Measurements from ENCODE around the gene DIP2A. TPM values are rescaled to one million over a fixed set of nuclear protein-coding genes. Genes with fewer than 3 reads are reported as not detected.

DIP2A gene
- total and polyA plus RNA-seq, 2 of the 8 experiments (the other 6 are each of a cell fraction or from before 2014, with no cell fraction given) = 16.0 to 27.1 TPM

- H3K4me2 ChIP-seq (ENCODE audit: insufficient read depth in 1 of 2, low read depth in 2 of 2, low read length in 2 of 2) = no peak overlapping the region
- no peak overlapping the region for H2BK12ac ChIP-seq (ENCODE audit: low read depth, low read length)
- no peaks in the 10 kb centered on the region for H3K4me1 ChIP-seq (replicated peaks in 1 of 4; ENCODE audit: control insufficient read depth in 3 of 4, insufficient read depth in 4 of 4, low read length in 3 of 4)
- H2BK15ac ChIP-seq (ENCODE audit: low read length) = no peak overlapping the region
- H2AK5ac ChIP-seq (ENCODE audit: low read depth, low read length) = no peak overlapping the region
- no peak overlapping the region for H3K4me3 ChIP-seq (ENCODE audit: extremely low read depth in 1 of 4, insufficient read depth in 2 of 4, low read depth in 3 of 4, low read length in 4 of 4)
- H3K9ac ChIP-seq (replicated peaks in 1 of 4; ENCODE audit: extremely low read depth in 1 of 4, low read depth in 3 of 4, low read length in 3 of 4) = no peak overlapping the region
- H3K79me1 ChIP-seq (ENCODE audit: low read depth, low read length) = no peaks in the 10 kb centered on the region; the same call in 1 of the 2 replicates
- WGBS, 2 experiments (ENCODE audit: extremely low coverage in 1 of 2, insufficient coverage in 1 of 2, insufficient read length in 1 of 2, insufficient replicate concordance in 2 of 2, low coverage in 1 of 2, low lambda C conversion rate in 2 of 2, missing lambda C conversion rate in 1 of 2) = 77% methylated on average over 3 of the region's 4 CpGs; no CpG with 5 or more reads in 1 of the 2 experiments
- no peaks in the 10 kb centered on the region for H3K9me3 ChIP-seq (ENCODE audit: insufficient read depth in 2 of 2, low read depth in 1 of 2, low read length in 1 of 2)
- no peak overlapping the region for H3K4ac ChIP-seq (replicated peaks; ENCODE audit: insufficient read length, low read depth, low read length)
- FAIRE-seq = no peak
- H3K27ac ChIP-seq (ENCODE audit: low read depth, low read length) = no peak overlapping the region
- H2BK5ac ChIP-seq (ENCODE audit: low read depth, low read length) = no peak overlapping the region
- TF ChIP-seq BCL11A (IDR thresholded peaks at IDR 0.05; ENCODE audit: low read depth in 2 of 2, low read length in 2 of 2) = no peak
- no peak for TF ChIP-seq CHD1 (IDR thresholded peaks at IDR 0.05; ENCODE audit: low read depth, low read length)
- no peak for TF ChIP-seq PHF8 (conservative IDR thresholded peaks at IDR 0.05; ENCODE audit: low read depth, low read length)
- no peak for TF ChIP-seq SP1 (IDR thresholded peaks at IDR 0.05; ENCODE audit: low read depth, low read length)
- TF ChIP-seq NANOG (IDR thresholded peaks at IDR 0.05; ENCODE audit: insufficient read depth, low read depth, low read length, poor library complexity, severe bottlenecking) = no peak
- no peak for TF ChIP-seq JUN (IDR thresholded peaks at IDR 0.05; ENCODE audit: low read depth, low read length)
- TF ChIP-seq KDM4A (IDR thresholded peaks at IDR 0.05; ENCODE audit: low read depth, low read length, severe bottlenecking) = no peak
- TF ChIP-seq KDM5A (IDR thresholded peaks at IDR 0.05; ENCODE audit: low read length) = no peak
- no peak for TF ChIP-seq RBBP5 (IDR thresholded peaks at IDR 0.05; ENCODE audit: borderline replicate concordance, low read depth, low read length)
- TF ChIP-seq CHD2 (IDR thresholded peaks at IDR 0.05; ENCODE audit: low read length) = no peak
- TF ChIP-seq POLR2AphosphoS5 (IDR thresholded peaks at IDR 0.05; ENCODE audit: low read depth, low read length) = no peak
- TF ChIP-seq SIN3A (conservative IDR thresholded peaks at IDR 0.05 in 1 of 2, IDR thresholded peaks at IDR 0.05 in 1 of 2; ENCODE audit: low read depth in 1 of 2, low read length in 2 of 2) = no peak
- no peak for TF ChIP-seq HDAC2 (IDR thresholded peaks at IDR 0.05; ENCODE audit: borderline replicate concordance in 1 of 2, low read depth in 2 of 2, low read length in 2 of 2)
- TF ChIP-seq RAD21 (IDR thresholded peaks at IDR 0.05 in 1 of 2, conservative IDR thresholded peaks at IDR 0.05 in 1 of 2; ENCODE audit: low read depth in 2 of 2, low read length in 2 of 2) = no peak
- no peak overlapping the region for H2BK120ac ChIP-seq (replicated peaks; ENCODE audit: low read depth, low read length)
- H3K56ac ChIP-seq (replicated peaks; ENCODE audit: insufficient read length, low read depth, low read length) = no peak overlapping the region
- DNase-seq (ENCODE audit: low read depth in 1 of 2, low spot score in 2 of 2) = no peak
- peaks cover 0 to 2% of the 10 kb centered on the region in 2 experiments for H4K20me1 ChIP-seq (replicated peaks in 1 of 2; ENCODE audit: control insufficient read depth in 1 of 2, insufficient read depth in 2 of 2, low read length in 2 of 2)
- no peaks in the 10 kb centered on the region for H3K23me2 ChIP-seq (ENCODE audit: low read depth, low read length)
- ChIA-PET CTCF (ENCODE audit: partially characterized antibody) (no interaction called here), POLR2A (ENCODE audit: partially characterized antibody) (no interaction called here)
- H2AFZ ChIP-seq (ENCODE audit: low read length) = no peak overlapping the region
- no peak overlapping the region for H3K23ac ChIP-seq (ENCODE audit: insufficient read length)
- no peak overlapping the region for H3K18ac ChIP-seq (ENCODE audit: extremely low read depth, low read length)
- H3K36me3 ChIP-seq (ENCODE audit: control insufficient read depth in 2 of 4, insufficient read depth in 4 of 4, low read length in 3 of 4) = peaks cover 0 to 29% (median 18%) of the 10 kb centered on the region in 4 experiments; a peak in 6 of 8 replicates
- H4K5ac ChIP-seq (ENCODE audit: insufficient read length, low read depth, low read length) = no peak overlapping the region
- no peak overlapping the region for H4K8ac ChIP-seq (ENCODE audit: extremely low read depth, insufficient read depth, low read length)
- H3K27me3 ChIP-seq (replicated peaks in 1 of 4; ENCODE audit: control insufficient read depth in 3 of 4, extremely low read depth in 1 of 4, insufficient read depth in 3 of 4, low read length in 3 of 4) = no peaks in the 10 kb centered on the region
- no peaks in the 10 kb centered on the region for H3K79me2 ChIP-seq (ENCODE audit: control insufficient read depth in 1 of 2, insufficient read depth in 2 of 2, low read length in 2 of 2)
- H3K14ac ChIP-seq (ENCODE audit: insufficient read length) = no peak overlapping the region
- no peak overlapping the region for H4K91ac ChIP-seq (replicated peaks; ENCODE audit: insufficient read length, low read length)
- H2BK20ac ChIP-seq (ENCODE audit: low read length) = no peak overlapping the region
Measured at GRCh38 chr21:46507562-46507961, 48.9 kb downstream of the DIP2A start.
